SK-N-SH treated with all-trans-retinoic acid at 6 μM for 48 hours (cell line): Measurements from ENCODE around the gene PSMB5.

Experiments used
- BACH2 ChIP-seq: fragments of 250-450 bp; sonication (Bioruptor Pico); IDR thresholded peaks from 2 replicates; pipeline ENCODE4 v1.9.0; 2021; ENCODE audit warnings: mild to moderate bottlenecking, borderline replicate concordance
- ESRRG ChIP-seq: fragments of 250-450 bp; sonication (Bioruptor Pico); IDR thresholded peaks from 2 replicates; pipeline ENCODE4 v1.6.1; 2021; ENCODE audit warnings: mild to moderate bottlenecking
- TOX ChIP-seq: fragments of 250-450 bp; sonication (Bioruptor Pico); IDR thresholded peaks from 2 replicates; pipeline ENCODE4 v1.8.0; 2021; ENCODE audit warnings: mild to moderate bottlenecking, moderate library complexity, borderline replicate concordance
- ZFP30 ChIP-seq: fragments of 450-650 bp; formaldehyde crosslinking; IDR thresholded peaks from 2 replicates; pipeline ENCODE4 v1.5.0; 2022; ENCODE audit warnings: mild to moderate bottlenecking, moderate library complexity

DNA sequence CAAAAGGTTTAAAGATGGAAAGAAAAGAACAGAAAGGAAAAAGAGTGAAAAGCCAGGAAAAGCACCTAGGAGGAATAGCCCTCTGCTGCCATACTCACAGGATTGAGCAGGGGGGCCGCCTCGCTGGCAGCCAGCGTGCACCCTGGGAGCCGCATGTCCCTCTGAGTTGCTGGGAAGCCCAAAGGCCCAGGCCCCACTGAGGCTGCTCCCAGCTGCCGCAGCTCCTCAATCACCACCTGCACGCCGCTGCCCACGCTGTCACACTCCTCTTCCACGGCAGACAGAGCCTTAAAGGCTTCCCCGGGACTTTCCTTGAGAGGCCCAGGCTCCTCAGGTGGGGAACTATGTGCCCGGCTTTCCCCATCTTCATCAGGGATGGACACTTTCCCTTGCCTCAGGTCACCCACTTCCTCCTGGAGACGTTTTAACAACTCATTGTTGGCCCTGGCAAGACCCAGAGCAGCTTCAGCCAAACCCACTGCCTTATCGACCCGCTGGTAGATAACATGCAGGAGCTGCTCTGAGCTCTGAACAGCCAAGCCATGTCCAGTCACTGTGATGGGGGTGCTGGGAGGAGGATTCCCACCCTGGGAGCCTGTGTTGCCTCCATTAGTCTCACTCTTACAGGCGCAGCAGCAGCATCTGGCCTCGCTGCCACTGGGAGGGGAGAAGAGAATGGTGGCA is 36.2 kb downstream of the PSMB5 start:
- TF ChIP-seq BACH2 (CRISPR knock-in tag) (no peak), ESRRG (CRISPR knock-in tag) (no peak), TOX (CRISPR knock-in tag) (no peak), ZFP30 (no peak)
